Neural crest cell (in vitro differentiated cells): Measurements from ENCODE around the gene ACSS2. TPM values are rescaled to one million over a fixed set of nuclear protein-coding genes. Genes with fewer than 3 reads are reported as not detected.

Experiments used
- DNase-seq: peaks from one replicate; pipeline ENCODE4 v3.0.0; 2021; ENCODE audit warnings: low read depth, mixed read lengths, low spot score
- H3K27ac Mint-ChIP-seq: one replicate; pipeline ENCODE4 v1.8.0; 2021; ENCODE audit warnings: mild to moderate bottlenecking, mixed read lengths; ENCODE audit not compliant: unreplicated experiment
- H3K27me3 Mint-ChIP-seq: 2 replicates; pipeline ENCODE4 v1.8.0; 2021; ENCODE audit warnings: low read depth, mild to moderate bottlenecking, mixed read lengths
- H3K36me3 Mint-ChIP-seq: 2 replicates; pipeline ENCODE4 v1.8.0; 2021; ENCODE audit warnings: low read depth, mild to moderate bottlenecking, mixed read lengths
- H3K4me1 Mint-ChIP-seq: 2 replicates; pipeline ENCODE4 v1.8.0; 2021; ENCODE audit warnings: mixed read lengths
- H3K4me3 Mint-ChIP-seq: one replicate; pipeline ENCODE4 v1.8.0; 2021; ENCODE audit warnings: mild to moderate bottlenecking, mixed read lengths
- H3K9me3 Mint-ChIP-seq: 2 replicates; pipeline ENCODE4 v1.8.0; 2021; ENCODE audit warnings: mixed read lengths
- CTCF ChIP-seq: fragments of 200-600 bp; sonication (generic); conservative IDR thresholded peaks from 2 replicates; pipeline ENCODE4 v1.5.0; 2021; ENCODE audit warnings: antibody characterized with exemption, mild to moderate bottlenecking
- total RNA-seq: library from RNA; stranded (reverse); gene quantifications from 2 replicates; pipeline ENCODE4 v1.2.1, GENCODE V29; 2021

Gene ACSS2
- total RNA-seq, 1 donor from 2014 or later: 90.9 TPM

- no peak overlapping the region for H3K27ac Mint-ChIP-seq
- peaks cover 6% of the 10 kb centered on the region for H3K4me1 Mint-ChIP-seq
- DNase-seq: no peak
- H3K9me3 Mint-ChIP-seq: no peaks in the 10 kb centered on the region
- H3K36me3 Mint-ChIP-seq: peaks cover 8% of the 10 kb centered on the region
- H3K4me3 Mint-ChIP-seq: no peak overlapping the region
- TF ChIP-seq CTCF: no peak
- H3K27me3 Mint-ChIP-seq: no peaks in the 10 kb centered on the region
These were observed 7.8 kb downstream of the ACSS2 start for GRCh38 chr20:34884260-34884659.

- no peak overlapping the region for H3K4me3 Mint-ChIP-seq
- no peaks in the 10 kb centered on the region for H3K4me1 Mint-ChIP-seq
- H3K9me3 Mint-ChIP-seq: no peaks in the 10 kb centered on the region
- no peak for DNase-seq
- no peak overlapping the region for H3K27ac Mint-ChIP-seq
- TF ChIP-seq CTCF: no peak
- H3K36me3 Mint-ChIP-seq: peaks cover 7% of the 10 kb centered on the region
- H3K27me3 Mint-ChIP-seq: no peaks in the 10 kb centered on the region
These were observed 9.7 kb downstream of the ACSS2 start for GRCh38 chr20:34886122-34886521.

GRCh38 chr20:34887023-34887422 is 10.6 kb downstream of the ACSS2 start:
- H3K36me3 Mint-ChIP-seq: peaks cover 7% of the 10 kb centered on the region
- no peak for DNase-seq
- H3K27ac Mint-ChIP-seq: no peak overlapping the region
- TF ChIP-seq CTCF: no peak
- H3K4me1 Mint-ChIP-seq: no peaks in the 10 kb centered on the region
- no peak overlapping the region for H3K4me3 Mint-ChIP-seq
- H3K27me3 Mint-ChIP-seq: no peaks in the 10 kb centered on the region
- no peaks in the 10 kb centered on the region for H3K9me3 Mint-ChIP-seq

GRCh38 chr20:34888468-34888867 is 12.1 kb downstream of the ACSS2 start:
- no peaks in the 10 kb centered on the region for H3K27me3 Mint-ChIP-seq
- DNase-seq: no peak
- no peak for TF ChIP-seq CTCF
- H3K9me3 Mint-ChIP-seq: no peaks in the 10 kb centered on the region
- H3K4me1 Mint-ChIP-seq: no peaks in the 10 kb centered on the region
- H3K27ac Mint-ChIP-seq: no peak overlapping the region
- no peak overlapping the region for H3K4me3 Mint-ChIP-seq
- H3K36me3 Mint-ChIP-seq: peaks cover 7% of the 10 kb centered on the region

- Mint-ChIP-seq H3K27ac (no peak overlapping the region), H3K4me1 (no peaks in the 10 kb centered on the region), H3K9me3 (no peaks in the 10 kb centered on the region), H3K4me3 (no peak overlapping the region), H3K36me3 (peaks cover 10% of the 10 kb centered on the region), H3K27me3 (no peaks in the 10 kb centered on the region)
- no peak for TF ChIP-seq CTCF
- DNase-seq: no peak
These were observed 15.0 kb downstream of the ACSS2 start for GRCh38 chr20:34891166-34892062.
